GM19239 (cell line): ENCODE results near the gene HRNR.
"Not testable (repeated sequence)": the region's sequence is repeated elsewhere in the genome, so short reads cannot be mapped to it uniquely, and the experiment has no call there.

Source experiments
- DNase-seq: peaks from one replicate; pipeline ENCODE4 v3.0.0; 2011; ENCODE audit warnings: low spot score; ENCODE audit not compliant: insufficient read length
- FAIRE-seq: peaks from 2 replicates; lab custom pipeline; 2011; peaks lifted over from hg19 to GRCh38; lab: Jason Lieb, UNC

HRNR gene

DNA sequence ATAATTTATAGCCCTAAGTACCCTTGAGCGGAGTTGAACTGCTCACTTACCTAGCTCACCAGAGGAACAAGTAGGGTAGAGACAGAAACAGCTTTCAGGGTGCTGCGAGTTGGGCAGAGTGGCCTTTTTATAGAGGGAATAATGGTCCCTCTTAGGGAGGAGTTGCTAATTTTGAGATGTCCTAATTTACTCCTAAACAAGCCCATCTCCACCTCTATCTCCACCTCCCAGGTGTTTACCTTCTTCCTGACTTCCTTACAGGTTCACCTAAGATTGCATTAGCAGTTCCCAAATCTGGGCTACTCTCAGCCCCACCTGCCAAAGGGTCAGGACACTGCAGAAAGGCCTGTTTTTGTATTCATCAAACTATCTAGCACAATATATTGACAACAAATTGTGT lies at the start of gene HRNR:
HRNR (minus strand) TSS at position 101 of the 400 bp plus-strand sequence. CDS start 940 bp downstream, outside the sequence.
- DNase-seq: no peak
- no peak for FAIRE-seq

DNA sequence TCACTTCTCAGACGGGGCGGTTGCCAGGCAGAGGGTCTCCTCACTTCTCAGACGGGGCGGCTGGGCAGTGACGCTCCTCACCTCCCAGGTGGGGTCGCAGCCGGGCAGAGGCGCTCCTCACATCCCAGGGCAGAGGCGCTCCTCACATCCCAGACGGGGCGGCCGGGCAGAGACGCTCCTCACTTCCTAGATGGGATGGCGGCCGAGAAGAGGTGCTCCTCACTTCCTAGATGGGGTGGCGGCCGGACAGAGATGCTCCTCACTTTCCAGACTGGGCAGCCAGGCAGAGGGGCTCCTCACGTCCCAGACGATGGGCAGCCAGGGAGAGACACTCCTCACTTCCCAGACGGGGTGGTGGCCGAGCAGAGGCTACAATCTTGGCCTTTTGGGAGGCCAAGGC lies 32.4 kb upstream of the HRNR start:
- not testable (repeated sequence) for FAIRE-seq, DNase-seq

DNA sequence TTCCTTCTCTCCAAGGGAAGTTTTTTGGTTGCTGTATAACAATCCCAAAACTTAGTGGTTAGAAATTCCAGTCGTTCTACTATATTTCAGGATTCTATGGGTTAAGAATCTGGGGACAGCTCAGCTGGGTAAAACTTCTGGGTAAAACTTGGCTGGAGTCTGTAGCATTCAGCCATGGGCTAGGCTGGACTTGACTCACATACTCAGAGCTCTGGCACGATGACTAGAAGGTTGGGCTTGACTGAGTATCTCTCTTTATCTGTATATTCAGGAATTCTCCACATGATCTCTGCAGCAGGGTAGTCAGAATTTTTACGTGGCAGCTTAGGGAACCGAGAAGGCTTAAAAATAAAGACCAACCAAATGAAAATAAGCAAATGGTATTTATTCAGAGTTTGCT lies 28.2 kb upstream of the HRNR start:
- DNase-seq (no peak), FAIRE-seq (no peak)

DNA sequence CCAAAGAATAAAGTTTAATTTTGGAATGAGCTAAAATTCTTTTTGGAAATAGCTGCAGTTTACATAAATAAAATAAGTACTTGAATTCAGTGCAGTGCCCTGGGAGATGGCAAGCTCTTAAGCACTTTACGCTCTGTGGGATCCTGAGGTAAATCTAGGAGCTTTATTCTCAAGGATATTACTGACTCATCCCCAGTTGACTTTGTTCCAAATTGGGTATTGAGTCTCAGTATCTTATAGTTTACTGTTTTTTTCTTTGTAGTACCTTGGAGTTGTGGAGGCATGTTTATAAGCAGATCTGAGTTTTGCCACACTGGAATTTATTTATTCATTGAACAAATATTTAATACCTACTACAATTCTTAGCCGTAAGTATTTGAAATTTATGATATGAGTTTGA lies 27.4 kb upstream of the HRNR start:
- no peak for FAIRE-seq
- DNase-seq: no peak

DNA sequence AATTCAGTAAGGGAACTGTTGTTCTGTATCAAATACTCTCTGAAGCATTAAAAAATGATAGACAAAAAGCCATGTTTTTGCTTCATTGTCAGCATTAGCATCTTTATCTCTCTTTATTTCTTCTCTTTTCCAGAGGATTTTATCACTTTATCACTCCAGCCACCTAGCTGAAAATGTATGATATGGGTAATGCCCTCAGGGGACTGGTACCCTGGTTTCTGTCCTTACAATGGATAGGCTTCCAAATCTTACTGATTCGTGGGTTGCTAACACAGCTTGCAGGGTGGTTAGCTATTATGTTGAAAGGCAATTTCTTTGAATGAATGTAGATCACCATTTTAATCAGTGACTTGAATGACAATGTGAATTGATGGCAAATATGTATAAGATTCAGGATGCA lies 23.3 kb upstream of the HRNR start:
- no peak for FAIRE-seq
- DNase-seq: no peak

DNA sequence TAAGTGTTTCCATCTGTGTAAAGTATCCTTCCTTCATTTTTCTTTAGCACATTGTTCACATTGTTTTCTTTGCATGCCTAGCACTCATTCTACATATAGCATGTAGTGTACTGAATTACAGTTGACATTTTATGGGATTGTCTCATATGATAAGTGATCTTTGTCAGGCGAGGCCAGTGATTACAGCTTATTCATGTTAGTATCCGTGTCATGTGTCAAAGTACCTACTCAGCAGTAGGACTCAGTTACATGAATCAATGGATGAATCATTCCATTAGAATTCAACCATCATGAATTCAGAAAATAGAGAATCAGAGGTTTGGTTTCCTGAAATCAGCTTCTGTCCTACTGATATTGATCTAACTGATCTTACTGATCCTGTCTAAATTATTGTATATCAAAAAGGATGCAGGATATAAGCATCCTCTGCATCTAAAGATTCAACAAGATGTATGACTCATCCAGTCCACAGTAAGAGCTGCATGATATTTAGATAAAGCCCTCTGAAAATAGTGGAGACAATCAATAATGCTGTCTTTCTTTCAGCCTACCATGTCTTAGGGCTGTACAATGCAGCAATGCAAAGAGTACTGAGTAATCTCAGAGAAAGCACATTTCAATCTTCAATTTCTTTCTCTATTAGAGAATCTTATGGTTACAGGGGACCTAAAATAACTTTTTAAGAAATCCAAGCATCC lies 20.7 kb upstream of the HRNR start:
- FAIRE-seq (no peak), DNase-seq (no peak)

DNA sequence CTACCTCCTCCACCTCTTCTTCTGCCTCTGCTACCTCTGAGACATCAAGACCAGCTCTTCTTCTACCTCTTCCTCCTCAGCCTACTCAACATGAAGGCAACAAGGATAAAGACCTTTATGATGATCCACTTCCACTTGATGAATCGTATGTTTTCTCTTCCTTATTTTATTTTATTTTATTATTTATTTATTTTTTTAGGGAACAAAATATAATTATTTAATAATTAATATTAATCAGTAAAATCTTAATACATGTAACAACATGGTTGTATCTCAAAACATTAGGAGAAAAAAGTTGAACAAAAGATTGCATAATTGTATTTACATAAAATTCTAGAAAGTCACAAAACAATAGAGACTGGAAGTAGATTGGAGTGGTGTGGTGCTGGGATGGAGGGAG lies 13.1 kb upstream of the HRNR start:
- no peak for DNase-seq

DNA sequence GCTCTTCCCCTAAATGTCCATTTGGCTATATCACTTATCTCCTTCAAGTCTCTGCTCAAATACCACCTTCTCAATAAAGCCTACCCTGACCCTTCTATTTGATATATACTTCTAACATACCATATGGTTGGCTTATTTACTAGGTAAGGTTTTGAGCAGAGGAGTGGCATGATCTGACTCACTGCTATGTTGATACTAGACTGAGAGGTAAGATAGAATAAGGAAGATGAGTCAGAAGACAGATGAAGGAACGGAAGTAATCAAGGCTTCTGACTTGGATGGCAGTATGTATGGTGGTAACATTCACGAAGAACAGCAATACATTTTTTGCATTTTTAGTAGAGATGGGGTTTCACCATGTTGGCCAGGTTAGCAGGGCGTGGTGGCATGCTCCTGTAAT lies 4.8 kb upstream of the HRNR start:
- no peak for FAIRE-seq
- no peak for DNase-seq

More for the DNA sequence above, 13.1 kb upstream of the HRNR start:
- FAIRE-seq: no peak

DNA sequence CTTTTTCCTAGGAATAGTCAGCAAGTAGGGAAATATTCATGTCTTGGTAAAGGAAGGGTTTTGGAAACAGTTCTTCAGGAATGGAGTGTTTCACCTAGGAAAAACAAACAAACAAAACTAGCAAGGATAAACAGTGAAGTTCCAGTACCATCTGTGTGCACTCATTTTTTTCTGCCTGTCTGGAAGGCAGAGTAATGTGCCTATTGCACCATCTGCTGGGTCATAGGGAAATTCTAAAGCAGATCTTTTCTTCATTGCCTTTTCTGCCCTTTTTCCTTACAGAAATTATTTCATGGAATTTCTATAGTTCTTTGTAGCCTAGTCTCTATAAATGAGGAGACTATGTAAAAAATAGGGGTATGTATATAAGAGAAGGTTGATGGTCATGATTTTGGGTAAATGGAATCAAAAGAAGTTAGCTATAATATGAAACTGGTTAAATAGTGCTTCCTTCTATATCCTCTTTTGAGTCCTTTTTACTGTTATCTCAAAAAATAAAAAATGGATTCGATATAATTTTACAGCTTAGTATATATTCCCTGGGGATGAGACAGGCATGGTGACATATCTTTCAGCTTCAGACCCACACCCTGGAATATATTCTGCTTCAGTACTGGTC lies 3.4 kb upstream of the HRNR start:
- FAIRE-seq: no peak
- DNase-seq: no peak

DNA sequence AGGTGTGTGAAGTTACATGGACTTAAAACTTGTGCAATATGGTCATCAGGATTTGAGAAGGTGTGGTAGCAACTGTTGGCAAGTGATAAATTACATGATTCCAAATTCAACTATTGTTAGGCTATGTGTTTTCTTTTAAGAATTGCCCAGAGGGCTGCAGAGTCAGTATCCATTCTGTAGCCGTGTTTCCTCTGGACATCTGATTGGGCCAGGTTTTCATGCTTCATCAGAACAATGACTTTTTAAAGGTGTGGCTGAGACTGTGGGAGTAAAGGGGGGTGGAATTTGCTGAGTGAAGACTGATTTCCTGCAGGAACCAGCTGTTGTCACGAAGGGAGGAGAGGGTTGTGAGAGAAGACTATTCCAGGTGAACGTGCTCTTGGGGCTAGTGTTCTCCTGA lies 1.7 kb upstream of the HRNR start:
- DNase-seq (no peak), FAIRE-seq (no peak)

DNA sequence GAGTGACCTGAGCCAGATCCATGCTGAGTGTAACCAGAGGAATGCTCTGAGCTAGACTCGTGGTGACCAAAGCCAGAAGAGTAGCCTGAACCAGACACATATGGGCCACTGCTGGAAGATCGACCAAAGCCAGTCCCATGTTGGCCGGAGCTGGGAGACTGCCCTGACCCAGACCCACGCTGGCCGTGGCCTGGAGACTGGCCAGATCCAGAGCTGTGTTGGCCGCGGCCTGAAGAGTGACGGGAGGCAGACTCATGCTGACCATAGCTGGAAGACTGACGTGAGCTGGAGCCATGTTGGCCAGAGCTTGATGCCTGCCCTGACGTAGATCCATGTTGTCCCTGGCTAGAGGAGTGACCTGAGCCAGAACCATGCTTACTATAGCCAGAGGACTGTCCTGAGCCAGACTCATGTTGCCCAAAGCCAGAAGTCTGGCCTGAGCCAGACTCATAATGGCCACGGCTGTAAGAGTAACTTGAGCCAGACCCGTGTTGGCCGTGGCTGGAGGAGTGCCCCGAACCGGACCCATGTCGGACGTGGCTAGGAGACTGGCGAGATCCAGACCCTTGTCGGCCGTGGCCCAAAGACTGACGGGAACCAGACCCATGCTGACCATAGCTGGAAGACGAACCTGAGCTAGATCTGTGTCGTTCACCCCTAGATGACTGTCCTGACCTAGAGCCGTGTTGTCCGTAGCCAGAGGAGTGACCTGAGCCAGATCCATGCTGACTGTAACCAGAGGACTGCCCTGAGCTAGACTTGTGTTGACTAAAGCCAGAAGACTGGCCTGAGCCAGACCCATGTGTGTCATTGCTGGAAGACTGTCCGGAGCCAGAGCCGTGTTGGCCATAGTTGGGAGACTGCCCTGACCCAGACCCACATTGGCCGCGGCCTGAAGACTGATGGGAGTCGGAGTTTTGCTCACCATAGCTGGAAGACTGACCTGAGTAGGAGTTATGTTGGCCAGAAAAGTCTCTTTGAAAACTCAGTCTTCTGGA lies 3.5 kb downstream of the HRNR start:
- FAIRE-seq: no peak
- DNase-seq: no peak

DNA sequence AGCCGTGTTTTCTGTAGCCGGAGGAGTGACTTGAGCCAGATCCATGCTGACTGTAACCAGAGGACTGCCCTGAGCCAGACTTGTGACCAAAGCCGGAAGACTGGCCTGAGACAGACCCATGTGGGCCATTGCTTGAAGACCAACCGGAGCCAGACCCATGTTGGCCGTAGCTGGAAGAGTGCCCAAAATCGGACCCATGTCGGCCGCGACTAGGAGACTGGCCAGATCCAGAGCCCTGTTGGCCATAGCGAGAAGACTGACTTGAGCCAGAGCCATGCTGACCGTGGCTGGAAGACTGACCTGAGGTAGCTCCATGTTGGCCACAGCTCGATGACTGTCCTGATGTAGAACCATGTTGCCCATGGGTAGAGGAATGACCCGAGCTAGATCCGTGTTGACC lies 4.6 kb downstream of the HRNR start:
- not testable (repeated sequence) for FAIRE-seq, DNase-seq

DNA sequence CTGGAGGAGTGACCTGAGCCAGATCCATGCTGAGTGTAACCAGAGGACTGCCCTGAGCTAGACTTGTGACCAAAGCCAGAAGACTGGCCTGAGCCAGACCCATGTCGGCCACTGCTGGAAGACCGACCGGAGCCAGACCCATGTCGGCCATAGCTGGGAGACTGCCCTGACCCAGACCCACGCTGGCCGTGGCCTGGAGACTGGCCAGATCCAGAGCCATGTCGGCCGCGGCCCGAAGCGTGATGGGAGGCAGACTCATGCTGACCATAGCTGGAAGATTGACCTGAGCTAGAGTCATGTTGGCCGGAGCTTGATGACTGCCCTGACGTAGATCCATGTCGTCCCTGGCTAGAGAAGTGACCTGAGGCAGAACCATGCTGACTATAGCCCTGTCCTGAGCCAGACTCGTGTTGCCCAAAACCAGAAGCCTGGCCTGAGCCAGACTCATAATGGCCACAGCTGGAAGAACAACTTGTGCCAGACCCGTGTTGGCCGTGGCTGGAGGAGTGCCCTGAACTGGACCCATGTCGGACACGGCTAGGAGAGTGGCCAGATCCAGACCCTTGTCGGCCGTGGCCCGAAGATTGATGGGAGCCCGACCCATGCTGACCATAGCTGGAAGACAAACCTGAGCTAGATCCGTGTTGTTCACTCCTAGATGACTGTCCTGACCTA lies 5.1 kb downstream of the HRNR start:
- DNase-seq (no peak), FAIRE-seq (no peak)

DNA sequence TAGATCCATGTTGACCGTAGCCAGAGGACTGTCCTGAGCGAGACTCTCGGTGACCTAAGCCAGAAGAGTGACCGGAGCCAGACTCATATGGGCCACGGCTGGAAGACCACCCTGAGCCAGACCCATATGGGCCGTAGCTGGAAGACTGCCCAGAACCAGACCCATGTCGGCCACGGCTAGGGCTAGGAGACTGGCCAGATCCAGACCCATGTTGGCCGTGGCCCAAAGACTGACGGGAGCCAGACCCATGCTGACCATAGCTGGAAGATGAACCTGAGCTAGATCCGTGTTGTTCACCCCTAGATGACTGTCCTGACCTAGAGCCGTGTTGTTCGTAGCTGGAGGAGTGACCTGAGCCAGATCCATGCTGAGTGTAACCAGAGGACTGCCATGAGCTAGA lies 8.4 kb downstream of the HRNR start:
- not testable (repeated sequence) for DNase-seq, FAIRE-seq

DNA sequence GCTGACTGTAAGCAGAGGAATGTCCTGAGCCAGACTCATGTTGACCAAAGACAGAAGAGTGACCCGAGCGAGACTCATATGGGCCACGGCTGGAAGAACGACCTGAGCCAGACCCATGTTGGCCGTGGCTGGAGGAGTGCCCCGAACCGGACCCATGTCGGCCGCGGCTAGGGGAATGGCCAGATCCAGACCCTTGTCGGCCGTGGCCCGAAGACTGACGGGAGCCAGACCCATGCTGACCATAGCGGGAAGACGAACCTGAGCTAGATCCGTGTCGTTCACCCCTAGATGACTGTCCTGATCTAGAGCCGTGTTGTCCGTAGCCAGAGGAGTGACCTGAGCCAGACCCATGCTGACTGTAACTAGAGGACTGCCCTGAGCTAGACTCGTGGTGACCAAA lies 9.1 kb downstream of the HRNR start:
- DNase-seq, FAIRE-seq: not testable (repeated sequence)

DNA sequence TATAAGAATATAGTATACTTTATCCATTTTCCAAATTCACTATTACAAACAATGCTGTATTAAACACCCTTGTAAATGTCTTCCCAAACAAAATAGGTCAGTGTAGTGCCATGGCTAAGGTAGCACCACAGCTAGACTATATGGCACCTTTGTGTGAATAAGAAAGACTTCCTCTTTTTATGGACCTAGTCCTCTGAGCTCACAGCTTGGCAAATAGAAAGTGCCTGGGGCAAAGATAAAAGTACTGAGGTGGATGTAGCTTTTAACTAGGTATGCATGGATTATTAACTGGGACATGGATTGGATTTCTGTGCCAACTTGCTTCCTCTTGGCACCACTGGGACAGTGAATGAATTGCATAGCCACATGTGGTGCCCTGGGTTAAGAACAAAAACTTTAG lies 25.0 kb downstream of the HRNR start:
- no peak for FAIRE-seq
- DNase-seq: no peak

DNA sequence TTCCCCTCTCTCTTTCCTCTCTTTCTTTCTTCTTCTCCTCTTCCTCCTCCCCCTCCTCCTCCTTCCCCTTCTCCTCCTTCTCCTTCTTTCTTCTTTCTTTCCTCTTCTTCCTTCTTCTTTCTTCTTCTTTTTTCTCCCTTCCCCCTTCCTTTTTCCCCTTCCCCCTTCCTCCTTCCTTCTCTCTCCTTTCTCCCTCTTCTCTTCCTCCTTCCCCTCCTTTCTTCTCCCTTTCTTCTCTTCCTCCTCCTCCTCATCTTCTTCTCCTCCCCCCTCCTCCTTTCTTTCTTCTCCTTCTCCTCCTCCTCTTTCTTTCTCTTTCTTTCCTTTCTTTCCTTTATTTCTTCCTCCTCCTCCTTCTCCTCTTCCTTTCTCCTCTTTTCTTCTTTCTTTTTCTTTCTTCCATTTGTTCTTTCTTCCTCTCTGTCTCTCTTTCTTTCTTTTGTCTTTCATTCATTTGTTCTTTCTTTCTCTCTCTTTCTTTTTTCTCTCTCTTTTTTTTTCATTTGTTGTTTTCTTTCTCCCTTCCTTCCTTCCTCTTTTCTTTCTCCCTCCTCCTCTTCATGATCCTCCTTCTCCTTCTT lies 26.5 kb downstream of the HRNR start:
- DNase-seq (no peak), FAIRE-seq (no peak)

DNA sequence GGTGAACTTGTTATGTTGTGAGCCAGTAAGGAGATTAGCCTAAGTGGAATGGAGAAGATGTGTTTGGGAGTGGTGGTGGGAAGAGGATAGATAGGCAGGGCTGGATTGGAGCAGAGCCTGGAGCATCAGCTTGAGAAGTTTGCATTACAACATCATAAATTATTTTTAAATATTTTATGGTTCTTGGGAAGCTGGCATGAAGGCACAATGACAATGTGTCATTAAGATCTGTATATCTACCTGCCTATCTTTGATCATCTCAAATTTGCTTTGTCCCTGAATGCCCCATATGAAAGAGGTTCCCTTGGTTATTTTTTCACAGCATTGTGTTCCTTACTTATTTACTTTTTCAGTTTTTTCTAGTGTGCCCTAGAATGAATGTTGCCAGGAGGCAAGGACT lies 32.3 kb downstream of the HRNR start:
- DNase-seq (no peak), FAIRE-seq (no peak)

DNA sequence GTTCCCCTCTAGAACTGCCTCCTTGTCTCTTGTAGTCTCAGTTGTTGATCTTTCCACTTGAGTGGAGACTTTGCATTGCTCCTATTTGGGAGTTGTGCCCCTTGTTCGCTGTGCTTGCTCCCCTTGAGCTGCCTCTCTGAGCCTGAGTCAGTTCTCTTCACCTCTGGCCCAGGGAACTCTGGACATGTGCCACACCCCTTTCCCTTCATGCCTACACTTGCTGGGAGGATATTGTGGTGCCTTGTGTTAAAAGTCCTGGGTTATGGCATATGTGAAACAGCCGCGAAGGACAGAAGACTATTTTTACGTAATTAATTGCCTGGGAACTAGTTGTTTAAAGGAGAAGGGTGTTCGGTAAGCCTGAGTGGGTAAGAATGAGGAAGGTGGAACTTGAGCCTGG lies 32.7 kb downstream of the HRNR start:
- FAIRE-seq (no peak), DNase-seq (no peak)

DNA sequence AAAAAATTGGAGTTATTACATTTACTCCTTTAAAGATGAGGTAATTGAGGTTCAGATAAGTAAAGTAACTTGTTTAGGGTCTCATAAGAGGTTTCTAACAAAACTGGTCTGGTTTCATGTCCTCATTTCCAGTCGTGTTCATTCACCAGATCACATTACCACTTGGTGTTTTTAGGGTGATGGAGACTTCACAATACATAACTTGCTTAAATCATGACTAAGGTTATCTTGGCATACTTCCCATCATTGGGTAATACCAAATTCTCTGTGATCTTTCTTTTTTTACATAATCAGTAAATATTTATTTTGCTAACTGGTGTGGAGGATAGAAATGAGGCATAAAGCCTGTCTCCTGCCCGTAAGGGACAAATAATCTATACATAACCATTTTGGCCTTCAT lies 33.4 kb downstream of the HRNR start:
- FAIRE-seq (no peak), DNase-seq (no peak)
